KMS-11 (cell line): ENCODE results near the gene CYGB.

Experiments
- H2AFZ ChIP-seq: fragments of 200-600 bp; sonication (generic); 2 replicates; pipeline ENCODE4 v1.6.1; 2016; ENCODE audit warnings: antibody characterized with exemption, mixed run types, low read depth
- H3K27ac ChIP-seq: fragments of 200-600 bp; sonication (generic); 2 replicates; pipeline ENCODE4 v1.6.1; 2016; ENCODE audit warnings: mild to moderate bottlenecking, mixed run types
- H3K27me3 ChIP-seq: fragments of 200-600 bp; sonication (generic); 2 replicates; pipeline ENCODE4 v1.6.1; 2017; ENCODE audit warnings: mild to moderate bottlenecking, low read depth, mixed run types, moderate library complexity; ENCODE audit not compliant: insufficient read depth
- H3K36me3 ChIP-seq: fragments of 200-600 bp; sonication (generic); 2 replicates; pipeline ENCODE4 v1.6.1; 2017; ENCODE audit warnings: mild to moderate bottlenecking, mixed run types; ENCODE audit not compliant: insufficient read depth
- H3K4me1 ChIP-seq: fragments of 200-600 bp; sonication (generic); 2 replicates; pipeline ENCODE4 v1.6.1; 2016; ENCODE audit warnings: mild to moderate bottlenecking, low read depth, mixed run types; ENCODE audit not compliant: poor library complexity, severe bottlenecking
- H3K4me2 ChIP-seq: fragments of 200-600 bp; sonication (generic); 2 replicates; pipeline ENCODE4 v1.7.0; 2016; ENCODE audit warnings: mild to moderate bottlenecking, mixed run types
- H3K4me3 ChIP-seq: fragments of 200-600 bp; sonication (generic); IDR thresholded peaks from 2 replicates; pipeline ENCODE4 v1.6.1; 2017; ENCODE audit warnings: low read depth, low read length, mixed read lengths; ENCODE audit not compliant: insufficient read depth
- H3K79me2 ChIP-seq: fragments of 200-600 bp; sonication (generic); 2 replicates; pipeline ENCODE4 v1.6.1; 2016; ENCODE audit warnings: low read depth, mixed run types; ENCODE audit not compliant: insufficient read depth
- H3K9ac ChIP-seq: fragments of 200-600 bp; sonication (generic); 2 replicates; pipeline ENCODE4 v1.6.1; 2016; ENCODE audit warnings: mild to moderate bottlenecking, mixed run types
- H4K20me1 ChIP-seq: fragments of 200-600 bp; sonication (generic); 2 replicates; pipeline ENCODE4 v1.6.1; 2016; ENCODE audit warnings: mild to moderate bottlenecking, mixed run types; ENCODE audit not compliant: insufficient read depth
- CTCF ChIP-seq: fragments of 200-600 bp; sonication (generic); conservative IDR thresholded peaks from 2 replicates; pipeline ENCODE4 v1.6.1; 2017; ENCODE audit warnings: low read depth, mild to moderate bottlenecking, antibody characterized with exemption, low read length, moderate library complexity, mixed read lengths

CYGB gene

GRCh38 chr17:76537578-76538280 lies at the start of gene CYGB:
Gene CYGB (minus strand): TSS chr17:76537709. CDS start chr17:76537542, 167 bp downstream.
- H3K9ac ChIP-seq = no peak within 1 kb of the TSS
- H3K4me2 ChIP-seq = no peak within 1 kb of the TSS
- no peak within 1 kb of the TSS for H3K27ac ChIP-seq
- no peak within 1 kb of the TSS for H3K4me3 ChIP-seq
- H3K36me3 ChIP-seq = no peaks in the 10 kb centered on the region
- H3K79me2 ChIP-seq = no peaks in the 10 kb centered on the region
- peaks cover 27% of the 10 kb centered on the region; the same call in 1 of the 2 replicates for H3K27me3 ChIP-seq
- no peaks in the 10 kb centered on the region for H4K20me1 ChIP-seq
- no peak for TF ChIP-seq CTCF
- no peaks in the 10 kb centered on the region for H3K4me1 ChIP-seq
- no peak within 1 kb of the TSS for H2AFZ ChIP-seq

GRCh38 chr17:76586741-76587487 lies 49.4 kb upstream of the CYGB start:
- no peak overlapping the region for H3K4me3 ChIP-seq
- H2AFZ ChIP-seq = no peak overlapping the region
- no peaks in the 10 kb centered on the region; the same call in 1 of the 2 replicates for H3K27me3 ChIP-seq
- H3K27ac ChIP-seq = no peak overlapping the region
- no peaks in the 10 kb centered on the region for H4K20me1 ChIP-seq
- H3K4me1 ChIP-seq = no peaks in the 10 kb centered on the region
- H3K9ac ChIP-seq = no peak overlapping the region
- H3K79me2 ChIP-seq = no peaks in the 10 kb centered on the region
- H3K4me2 ChIP-seq = no peak overlapping the region
- no peak for TF ChIP-seq CTCF
- no peaks in the 10 kb centered on the region for H3K36me3 ChIP-seq

- Histone ChIP-seq H3K4me3 (no peak within 1 kb of the TSS), H3K4me2 (no peak within 1 kb of the TSS), H3K27ac (no peak within 1 kb of the TSS), H3K36me3 (no peaks in the 10 kb centered on the region), H3K79me2 (no peaks in the 10 kb centered on the region), H3K9ac (no peak within 1 kb of the TSS), H2AFZ (no peak within 1 kb of the TSS), H3K4me1 (no peaks in the 10 kb centered on the region), H4K20me1 (no peaks in the 10 kb centered on the region), H3K27me3 (no peaks in the 10 kb centered on the region; the same call in 1 of the 2 replicates)
- TF ChIP-seq CTCF = no peak
Measured at GRCh38 chr17:76585649-76586593, 48.4 kb upstream of the CYGB start, which contains the start of gene ST6GALNAC2. Gene ST6GALNAC2 (minus strand): TSS chr17:76585860. CDS start chr17:76585808, 52 bp downstream.

- no peak for TF ChIP-seq CTCF
- Histone ChIP-seq H3K36me3 (no peaks in the 10 kb centered on the region), H2AFZ (no peak overlapping the region), H3K4me3 (no peak overlapping the region), H3K79me2 (no peaks in the 10 kb centered on the region), H3K9ac (no peak overlapping the region), H3K4me1 (no peaks in the 10 kb centered on the region), H3K27me3 (no peaks in the 10 kb centered on the region; the same call in 1 of the 2 replicates), H4K20me1 (no peaks in the 10 kb centered on the region), H3K4me2 (no peak overlapping the region), H3K27ac (no peak overlapping the region)
Measured at GRCh38 chr17:76585033-76585648, 47.6 kb upstream of the CYGB start.
